COR-L47 (cell line): ENCODE results near the gene GATA3.

Source experiments
- DNase-seq: peaks from one replicate; lab custom pipeline; 2025; lab: John Stamatoyannopoulos, UW

Gene GATA3

DNA sequence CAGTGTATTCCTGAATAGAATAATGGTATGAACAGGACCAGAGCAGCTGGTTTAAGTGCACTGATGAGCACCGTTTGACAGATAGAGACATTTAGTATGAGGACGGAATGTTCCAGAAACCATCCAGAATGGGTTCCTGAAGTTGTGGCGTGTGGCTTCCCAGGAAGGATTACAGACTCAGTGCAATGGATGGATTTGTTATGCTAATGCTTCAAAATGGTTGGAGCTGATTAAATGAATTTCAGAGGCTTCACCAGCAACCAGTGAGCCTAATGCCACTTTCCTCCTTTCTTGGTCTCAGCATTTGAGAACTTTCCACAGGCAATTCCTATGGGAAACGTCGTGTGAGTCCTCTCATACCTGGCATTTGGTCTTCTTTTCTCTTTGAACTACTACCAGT, 9.9 kb downstream of the GATA3 start:
- no peak for DNase-seq

DNA sequence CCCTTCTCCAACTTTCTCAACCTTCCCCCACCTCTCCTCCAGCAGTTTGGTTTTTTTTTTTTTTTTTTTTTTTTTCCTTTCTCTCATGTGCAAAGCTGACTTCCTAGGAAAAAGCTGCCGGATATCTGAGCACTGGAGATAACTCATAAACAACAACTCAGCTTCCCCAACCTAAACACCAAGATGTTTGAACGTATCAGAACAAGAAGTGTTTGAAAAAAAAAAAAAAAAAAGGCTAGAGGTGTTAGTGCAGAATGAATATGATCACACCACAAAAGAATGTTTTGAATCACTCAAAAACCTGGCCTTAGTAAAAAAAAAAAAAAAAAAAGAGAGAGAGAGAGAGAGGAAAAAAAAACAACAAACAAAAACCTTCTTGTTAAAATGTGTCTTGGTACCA, 11.2 kb downstream of the GATA3 start:
- DNase-seq, result no peak

DNA sequence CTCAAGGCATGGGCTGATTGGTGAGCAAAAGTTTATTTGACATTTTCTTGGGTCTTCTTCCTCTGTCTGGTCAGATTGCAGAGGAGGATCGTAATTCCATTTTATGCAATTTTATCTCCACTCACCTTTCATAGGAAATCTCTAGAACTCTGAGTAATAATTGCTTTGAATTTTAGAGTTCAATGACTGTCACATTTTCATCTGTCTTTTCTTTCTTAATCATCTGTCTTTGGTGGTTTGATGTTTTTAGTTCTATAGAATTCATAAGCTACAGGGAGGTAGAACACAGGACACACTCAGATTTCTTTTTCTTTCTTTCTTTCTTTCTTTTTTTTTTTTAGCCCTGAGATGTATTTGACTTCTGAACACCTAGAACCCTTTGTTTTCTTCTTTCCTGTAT, 11.6 kb downstream of the GATA3 start:
- DNase-seq, result no peak

DNA sequence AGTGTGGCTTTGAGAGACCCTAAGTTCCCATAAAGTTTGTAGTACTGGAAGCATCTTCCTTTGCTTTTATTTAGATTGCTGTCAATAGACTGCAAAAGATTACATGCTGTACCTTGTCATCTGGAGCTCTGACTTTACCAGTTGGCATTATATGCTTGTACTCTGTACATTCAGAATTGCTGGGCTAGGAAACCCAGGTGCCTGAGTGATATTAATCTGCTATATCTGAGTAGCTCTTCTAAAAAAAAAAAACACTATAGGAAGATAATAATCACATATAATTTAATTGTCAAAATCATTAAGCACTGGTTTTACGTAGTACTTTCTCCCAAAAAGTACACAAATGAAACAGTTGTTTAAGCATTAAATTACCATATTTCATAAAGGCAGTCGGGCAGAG, 12.3 kb downstream of the GATA3 start:
- DNase-seq, result no peak

DNA sequence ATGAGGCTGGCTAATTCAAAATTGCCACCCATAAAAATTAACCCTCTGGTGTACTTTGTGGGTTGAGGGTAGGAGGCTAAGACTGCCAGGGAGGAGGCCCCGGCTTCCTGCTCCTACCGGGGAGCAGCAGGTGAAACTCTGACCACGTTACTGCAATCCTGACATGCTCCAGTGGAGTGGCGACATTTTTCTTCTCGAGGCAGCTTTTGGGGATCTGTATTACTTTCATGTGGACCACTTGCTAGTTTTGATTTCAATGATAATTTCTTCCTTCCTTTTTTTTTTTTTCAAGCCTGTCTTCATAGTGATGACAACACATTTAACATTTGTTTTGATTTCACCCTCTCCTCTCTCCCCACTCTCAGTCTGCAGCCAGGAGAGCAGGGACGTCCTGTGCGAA, 14.6 kb downstream of the GATA3 start:
- DNase-seq, result no peak

DNA sequence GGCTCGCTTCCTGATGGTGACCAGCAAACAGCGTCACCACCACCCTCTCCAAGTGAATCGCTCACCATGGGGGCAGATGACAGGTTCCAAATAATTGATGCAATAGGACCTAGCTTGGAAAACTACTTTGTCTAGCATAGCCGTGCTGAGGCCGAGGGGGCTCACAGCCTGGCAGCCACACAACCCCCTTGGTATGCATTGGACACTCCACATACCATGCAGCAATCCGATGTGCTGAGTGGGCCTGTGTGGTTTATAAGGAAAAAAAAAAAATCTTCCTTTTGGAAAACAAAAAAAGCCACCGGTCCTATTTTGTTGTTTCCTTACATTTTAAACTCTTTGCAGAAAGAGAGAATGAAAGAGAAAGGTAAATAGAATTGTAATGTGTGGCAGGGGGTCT, 15.1 kb downstream of the GATA3 start:
- no peak for DNase-seq

DNA sequence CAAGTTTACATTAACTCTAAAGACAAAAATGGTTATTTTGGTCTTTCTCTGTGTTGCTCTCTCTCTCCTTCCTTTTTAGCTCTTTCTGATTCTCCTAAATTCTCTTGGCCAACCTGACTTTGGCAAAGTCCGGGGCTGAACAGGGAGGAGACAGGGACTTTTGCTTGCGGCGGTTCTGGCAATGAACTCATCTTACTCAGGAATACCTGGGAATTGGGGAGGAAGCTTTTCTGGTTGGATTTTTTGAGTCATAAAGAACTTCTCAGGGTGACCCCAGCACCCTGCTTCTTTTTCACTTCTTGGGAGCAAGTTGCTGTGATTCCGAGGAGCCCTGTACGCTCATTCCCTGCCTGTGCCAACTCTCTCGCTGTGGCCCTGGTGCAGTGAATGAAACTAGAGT, 16.0 kb downstream of the GATA3 start:
- no peak for DNase-seq

DNA sequence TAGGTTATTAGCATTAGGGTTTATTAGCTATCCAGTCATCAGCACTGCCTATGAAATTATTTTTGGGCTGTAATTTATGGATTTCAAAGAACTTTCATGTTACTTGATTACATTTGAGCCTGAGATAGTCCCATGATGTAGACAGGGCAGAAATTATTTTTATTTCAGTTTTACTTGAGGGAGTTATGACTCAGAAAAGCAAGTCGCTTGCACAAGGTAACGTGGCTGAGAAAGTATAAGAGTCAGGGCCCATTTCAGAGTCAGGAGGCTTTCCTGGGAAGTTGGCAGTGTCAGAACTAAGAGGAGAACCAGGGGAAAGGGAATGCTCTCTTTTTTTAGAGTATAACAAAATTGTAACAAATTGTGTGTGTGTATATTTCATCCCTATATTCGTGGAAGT, 16.5 kb downstream of the GATA3 start:
- DNase-seq, result no peak

DNA sequence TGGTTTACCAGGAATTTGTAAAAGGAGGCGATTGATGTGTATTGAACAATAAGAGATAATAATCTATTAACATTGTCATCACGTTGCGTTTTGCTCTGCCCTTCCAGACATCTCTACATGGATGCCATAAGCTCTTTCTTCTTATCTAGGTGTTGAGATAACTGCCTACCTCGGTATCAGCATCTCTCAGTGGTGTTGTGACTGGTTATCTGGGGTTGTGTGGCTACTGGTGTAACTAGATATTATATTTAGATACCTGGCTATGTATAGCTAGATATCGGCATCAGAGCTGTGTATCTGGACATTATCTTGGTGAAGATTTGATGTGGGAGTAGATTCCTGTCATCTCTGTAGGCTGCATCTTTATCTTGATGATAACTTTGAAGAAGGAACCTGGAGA, 17.2 kb downstream of the GATA3 start:
- no peak for DNase-seq

DNA sequence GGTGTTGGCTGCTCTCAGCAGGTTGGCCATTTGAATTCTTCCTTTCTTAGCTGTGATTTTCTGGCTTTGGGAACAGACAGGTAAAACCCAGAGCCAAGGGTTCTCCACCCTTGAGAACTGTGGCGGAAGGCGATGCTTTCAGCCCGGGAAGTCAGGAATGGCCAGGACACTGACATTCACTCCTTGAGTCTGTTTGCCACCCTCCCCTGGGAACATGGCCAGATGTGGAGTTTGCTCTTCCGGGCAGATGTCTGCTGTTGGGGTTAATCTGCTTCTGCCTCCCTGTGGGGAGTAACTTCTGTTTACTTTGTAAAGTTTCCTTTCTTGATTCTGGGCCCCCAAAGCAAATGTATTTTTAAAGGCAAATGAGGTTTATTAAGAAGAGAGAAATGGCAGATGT, 17.7 kb downstream of the GATA3 start:
- DNase-seq, result no peak

DNA sequence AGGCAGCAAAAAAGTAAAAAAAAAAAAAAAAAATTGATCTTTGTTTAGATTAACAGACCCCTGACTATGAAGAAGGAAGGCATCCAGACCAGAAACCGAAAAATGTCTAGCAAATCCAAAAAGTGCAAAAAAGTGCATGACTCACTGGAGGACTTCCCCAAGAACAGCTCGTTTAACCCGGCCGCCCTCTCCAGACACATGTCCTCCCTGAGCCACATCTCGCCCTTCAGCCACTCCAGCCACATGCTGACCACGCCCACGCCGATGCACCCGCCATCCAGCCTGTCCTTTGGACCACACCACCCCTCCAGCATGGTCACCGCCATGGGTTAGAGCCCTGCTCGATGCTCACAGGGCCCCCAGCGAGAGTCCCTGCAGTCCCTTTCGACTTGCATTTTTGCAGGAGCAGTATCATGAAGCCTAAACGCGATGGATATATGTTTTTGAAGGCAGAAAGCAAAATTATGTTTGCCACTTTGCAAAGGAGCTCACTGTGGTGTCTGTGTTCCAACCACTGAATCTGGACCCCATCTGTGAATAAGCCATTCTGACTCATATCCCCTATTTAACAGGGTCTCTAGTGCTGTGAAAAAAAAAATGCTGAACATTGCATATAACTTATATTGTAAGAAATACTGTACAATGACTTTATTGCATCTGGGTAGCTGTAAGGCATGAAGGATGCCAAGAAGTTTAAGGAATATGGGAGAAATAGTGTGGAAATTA, 19.4 kb downstream of the GATA3 start:
- DNase-seq, result no peak

DNA sequence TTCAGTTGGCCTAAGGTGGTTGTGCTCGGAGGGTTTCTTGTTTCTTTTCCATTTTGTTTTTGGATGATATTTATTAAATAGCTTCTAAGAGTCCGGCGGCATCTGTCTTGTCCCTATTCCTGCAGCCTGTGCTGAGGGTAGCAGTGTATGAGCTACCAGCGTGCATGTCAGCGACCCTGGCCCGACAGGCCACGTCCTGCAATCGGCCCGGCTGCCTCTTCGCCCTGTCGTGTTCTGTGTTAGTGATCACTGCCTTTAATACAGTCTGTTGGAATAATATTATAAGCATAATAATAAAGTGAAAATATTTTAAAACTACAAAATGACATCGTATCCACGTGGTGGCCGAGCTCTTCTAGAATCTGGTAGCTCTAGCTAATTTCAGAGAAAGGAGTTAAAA, 20.4 kb downstream of the GATA3 start:
- DNase-seq, result no peak

DNA sequence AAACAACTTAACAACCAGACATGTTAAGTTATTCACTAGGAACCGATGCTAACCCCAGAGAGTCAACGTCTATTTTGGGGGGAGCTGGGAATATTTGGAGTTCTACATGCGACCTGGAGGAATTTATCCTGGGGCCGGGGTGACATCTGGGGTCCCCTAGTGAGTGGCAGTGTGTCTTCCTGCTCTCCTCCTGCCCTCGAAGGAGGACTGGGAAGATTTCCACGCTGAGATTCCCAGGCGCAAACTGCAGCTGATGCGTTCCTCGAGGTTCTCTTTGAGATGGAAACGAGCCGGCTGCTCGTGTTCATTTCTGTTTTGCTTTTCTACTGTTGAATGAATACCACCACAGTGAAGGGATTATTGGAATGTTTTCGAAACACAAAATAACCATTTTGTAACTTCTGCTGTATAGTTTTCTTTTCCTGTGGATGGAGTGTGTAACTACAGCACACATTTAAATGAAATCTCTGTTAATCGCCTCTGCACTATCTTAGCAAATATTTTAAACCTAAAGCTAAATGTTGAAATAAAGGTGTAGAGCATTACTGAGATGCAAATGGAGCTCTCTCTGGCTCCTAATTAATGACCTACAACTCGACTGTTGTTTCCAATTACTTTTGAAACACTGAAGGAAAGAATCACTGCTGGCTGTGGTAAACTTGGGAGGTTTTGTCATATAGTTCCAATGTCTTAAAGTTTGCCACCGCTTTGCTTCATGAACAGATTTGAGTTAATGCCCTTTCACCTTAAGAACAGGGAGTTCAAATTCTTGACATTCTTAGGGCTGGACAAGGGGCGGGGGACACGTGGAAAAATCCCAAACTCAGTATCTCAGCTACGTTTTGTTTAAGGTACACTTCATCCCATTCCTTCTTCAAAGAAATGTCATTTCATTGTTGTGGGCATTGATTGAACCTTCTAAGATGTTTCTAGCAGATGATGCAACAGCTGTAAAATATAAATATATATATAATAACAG, 21.1 kb downstream of the GATA3 start:
- no peak for DNase-seq

DNA sequence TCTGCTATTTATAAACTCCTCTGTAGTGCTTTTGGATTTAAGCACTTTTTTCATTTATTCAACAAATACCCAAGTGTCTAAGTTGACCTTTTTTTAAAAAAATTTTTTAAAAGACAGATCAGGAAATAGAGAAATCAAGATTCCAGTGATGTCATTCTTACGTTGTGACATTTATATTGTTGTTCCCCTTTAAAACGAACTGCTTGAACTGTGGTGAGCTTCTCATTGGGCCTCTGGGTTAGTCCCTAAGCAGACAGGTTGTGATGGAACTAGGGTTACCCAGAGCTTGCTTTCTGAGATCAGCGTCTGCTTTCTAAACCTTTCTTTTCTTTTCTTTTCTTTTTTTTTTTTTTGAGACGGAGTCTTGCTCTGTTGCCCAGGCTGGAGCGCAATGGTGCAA, 22.4 kb downstream of the GATA3 start:
- DNase-seq, result no peak

DNA sequence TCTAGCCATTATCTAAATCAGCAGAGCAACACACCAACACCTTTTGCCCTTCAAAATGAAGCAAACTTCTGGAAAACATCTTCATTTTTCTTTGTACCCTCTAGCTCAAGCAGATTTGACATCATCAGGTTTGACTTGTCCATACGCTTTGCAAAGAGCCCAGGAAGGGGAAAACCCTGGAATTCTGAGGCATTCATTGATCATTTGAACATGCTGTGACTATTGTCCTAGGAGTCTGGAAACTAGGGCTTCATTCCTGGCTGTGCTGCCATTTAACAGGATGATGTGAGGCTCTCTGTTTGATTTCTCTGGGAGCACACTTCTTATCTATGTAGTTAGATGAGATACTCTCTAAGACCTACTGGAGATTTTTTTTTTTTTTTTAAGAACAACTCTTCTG, 23.5 kb downstream of the GATA3 start:
- no peak for DNase-seq

DNA sequence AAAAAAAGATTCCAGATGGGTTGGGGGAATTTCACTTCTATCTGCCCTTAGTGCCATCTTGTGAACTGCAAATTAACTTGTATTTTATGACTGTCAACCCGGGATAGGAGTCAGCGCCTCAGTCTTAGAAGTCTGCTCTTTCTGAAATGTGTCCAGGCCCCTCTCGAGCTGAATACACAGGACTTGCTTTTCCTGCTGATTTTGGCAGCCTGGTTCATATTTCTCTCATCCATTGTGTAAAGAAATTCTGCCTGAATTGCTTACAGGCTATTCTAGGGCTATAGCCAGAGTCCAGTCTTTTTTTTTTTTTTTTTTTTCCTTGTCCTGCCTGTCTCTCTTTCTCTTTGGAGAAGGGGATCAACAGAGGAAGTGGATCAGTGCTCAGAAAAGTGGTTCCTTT, 24.6 kb downstream of the GATA3 start:
- DNase-seq, result no peak

DNA sequence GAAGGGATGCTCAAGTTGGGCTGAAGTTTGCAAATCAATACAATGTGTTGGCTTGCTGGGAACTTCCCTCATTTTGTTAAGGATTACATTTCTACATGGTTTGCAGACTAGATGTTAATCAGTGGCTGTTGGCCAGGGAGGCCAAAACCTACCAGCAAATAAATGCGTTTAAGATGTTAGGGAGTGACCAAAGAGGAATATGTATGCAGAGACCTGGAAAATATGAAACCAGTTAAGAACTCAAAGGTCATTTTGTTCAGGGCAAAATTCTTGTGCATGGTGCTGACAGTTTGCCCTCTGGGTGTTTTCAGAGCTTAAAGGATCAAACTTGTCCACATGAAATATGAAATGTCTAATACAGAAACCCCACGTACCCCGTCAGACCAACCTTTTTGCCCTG, 30.3 kb downstream of the GATA3 start:
- no peak for DNase-seq

DNA sequence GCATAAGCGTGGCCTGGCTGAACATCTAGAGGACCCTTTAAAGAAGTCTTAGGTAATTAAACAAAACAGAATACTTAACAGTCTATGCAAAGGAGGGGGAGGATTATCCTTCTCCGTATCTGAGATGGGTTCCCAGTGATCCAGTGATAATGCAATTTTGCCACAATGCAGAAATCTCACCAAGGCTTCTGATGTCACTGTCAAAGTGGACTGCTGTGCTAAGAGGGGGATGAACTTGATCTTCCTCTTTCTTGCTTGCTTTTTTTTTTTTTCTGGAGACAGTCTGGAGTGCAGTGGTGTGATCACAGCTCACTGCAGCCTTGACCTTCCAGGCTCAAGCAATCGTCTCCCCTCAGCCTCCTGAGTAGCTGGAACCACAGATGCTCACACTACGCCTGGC, 30.8 kb downstream of the GATA3 start:
- DNase-seq, result no peak

DNA sequence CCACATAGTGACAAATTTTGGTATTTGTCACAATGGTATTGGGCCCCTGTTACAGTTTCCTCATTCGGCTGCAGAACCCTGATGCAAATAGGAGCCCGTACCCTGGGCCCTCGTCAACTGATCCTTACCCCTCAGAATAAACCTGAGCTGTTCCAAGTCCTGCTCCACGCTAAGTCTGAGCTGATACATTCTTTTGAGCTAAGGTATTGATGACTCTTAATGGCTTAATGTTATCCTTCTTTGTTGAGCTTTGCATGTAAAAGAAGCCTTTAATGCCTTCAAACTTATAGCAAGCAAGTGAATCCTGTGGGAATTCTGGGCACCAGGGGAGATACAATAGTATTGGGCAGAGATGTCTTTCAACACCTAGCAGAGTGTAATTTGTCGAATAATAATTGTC, 31.8 kb downstream of the GATA3 start:
- no peak for DNase-seq

DNA sequence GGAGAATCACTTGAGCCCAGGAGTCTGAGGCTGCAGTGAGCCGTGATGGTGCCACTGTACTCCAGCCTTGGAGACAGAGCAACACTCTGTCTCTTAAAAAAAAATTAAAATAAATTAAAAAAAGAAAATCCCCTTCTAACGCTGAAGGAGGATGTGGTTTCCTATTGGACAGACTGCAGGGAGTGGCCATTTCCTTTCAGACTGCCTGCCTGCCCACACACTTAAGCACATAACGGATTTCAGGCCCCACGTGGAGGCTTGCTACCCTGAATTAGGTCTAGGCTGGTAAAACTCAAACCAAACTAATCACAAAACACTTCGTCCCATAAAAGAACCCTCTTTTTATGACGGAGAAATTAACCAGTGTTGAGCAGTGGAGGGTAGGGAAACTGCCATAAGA, 34.0 kb downstream of the GATA3 start:
- DNase-seq, result no peak

DNA sequence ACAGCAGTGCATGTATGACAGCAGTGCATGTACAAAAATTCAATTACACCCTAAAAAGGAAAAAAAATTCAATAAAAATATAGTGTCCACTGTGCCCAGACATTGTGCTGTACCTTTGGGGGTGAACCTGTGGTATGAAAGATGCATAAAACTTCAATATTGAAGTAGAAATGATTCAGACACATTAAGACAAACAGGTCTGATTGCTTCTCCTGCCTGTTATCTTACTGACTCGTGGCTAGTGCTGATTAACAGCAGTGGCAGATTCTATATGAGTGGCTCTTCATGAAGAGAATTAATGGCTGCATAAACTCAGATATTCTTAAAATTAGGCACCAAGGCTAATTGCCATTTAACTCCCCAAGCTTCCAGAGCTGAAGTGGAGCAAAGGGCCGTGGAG, 37.9 kb downstream of the GATA3 start:
- no peak for DNase-seq

DNA sequence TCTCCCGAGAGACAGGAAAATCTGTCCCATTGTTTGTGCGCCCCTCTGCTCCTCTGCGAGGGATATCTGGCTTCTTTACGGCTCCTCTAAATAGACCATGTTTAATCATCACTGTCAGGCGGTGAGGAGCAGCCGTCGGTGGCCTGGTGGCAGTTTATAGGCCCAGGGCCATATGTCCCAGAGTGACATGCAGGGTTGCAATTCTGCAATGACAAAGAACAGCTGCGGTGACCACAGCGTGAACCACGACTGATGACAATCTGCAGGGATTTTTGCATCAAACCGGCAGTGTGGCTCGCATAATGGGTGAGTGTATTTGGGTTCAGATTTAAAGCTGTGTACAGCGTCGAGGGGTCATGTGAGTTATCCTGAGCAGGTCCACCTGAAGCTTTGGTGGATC, 41.5 kb downstream of the GATA3 start:
- no peak for DNase-seq

DNA sequence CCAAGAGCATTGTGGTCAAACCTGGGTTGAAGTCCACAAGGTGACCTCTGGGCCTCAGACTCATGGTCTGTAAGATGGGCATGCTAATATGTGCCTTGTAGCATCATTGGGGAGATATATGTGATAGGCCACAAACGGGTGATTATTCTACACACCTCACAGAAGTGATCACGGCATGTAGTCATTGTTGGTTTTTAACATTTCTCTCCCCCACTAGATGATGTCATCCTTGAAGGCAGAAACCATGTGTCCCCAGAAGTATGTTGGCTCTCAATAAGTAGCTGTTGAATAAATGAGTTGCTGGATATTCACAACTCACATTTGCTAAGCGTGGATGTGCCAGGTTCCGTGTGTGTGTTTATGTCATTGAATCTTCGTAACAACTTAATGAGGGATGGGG, 42.4 kb downstream of the GATA3 start:
- no peak for DNase-seq

DNA sequence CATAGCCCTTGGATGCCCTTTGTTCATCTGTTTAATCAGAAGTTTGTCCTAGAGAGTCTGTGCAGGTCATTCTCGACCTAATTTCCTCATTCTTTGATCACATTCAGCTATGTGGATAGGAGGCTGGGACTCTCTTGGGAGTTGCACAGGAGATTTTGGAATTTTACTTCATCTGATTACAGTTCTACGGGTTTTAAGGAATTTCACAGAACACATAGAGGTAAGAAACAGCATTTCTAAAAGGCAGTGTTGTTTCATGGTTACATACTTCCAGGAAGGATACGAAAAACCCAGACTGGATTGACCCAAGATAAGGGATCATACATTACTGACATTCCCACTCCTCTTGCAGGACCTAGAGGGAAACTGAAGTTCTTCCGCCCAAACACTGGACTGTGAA, 45.9 kb downstream of the GATA3 start:
- DNase-seq, result no peak
